ENCODE results near the gene ANK2.
"Not testable (repeated sequence)": the region's sequence is repeated elsewhere in the genome, so short reads cannot be mapped to it uniquely, and the experiment has no call there.

Gene ANK2

DNA sequence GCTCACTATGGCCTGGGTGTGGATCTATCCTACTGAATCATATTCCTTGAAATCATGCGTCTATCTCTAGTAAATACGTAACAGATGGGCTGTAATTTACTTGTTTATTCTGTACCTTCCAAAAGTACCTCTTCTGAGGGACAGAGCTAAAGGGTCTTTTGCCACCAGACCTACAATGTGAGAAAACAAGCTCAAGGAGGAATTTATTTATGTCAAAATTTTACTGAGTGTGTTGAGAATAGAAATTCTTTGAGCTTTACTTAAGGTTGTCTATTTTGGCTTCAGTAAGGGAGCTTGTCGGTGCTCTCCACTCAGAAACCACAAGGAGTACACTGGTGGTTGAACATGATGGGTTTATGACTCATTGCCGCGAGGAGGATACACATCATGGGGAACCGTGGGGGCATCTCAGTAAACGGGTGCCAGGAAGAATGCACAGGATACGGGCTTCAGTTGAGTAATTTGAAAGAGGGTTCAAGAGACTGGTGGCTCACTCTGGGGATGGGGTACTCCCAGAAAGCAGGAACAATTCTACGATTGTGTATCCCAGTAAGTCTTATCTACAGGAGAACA lies 3.0 kb downstream of the ANK2 start:
- no peak for DNase-seq

DNA sequence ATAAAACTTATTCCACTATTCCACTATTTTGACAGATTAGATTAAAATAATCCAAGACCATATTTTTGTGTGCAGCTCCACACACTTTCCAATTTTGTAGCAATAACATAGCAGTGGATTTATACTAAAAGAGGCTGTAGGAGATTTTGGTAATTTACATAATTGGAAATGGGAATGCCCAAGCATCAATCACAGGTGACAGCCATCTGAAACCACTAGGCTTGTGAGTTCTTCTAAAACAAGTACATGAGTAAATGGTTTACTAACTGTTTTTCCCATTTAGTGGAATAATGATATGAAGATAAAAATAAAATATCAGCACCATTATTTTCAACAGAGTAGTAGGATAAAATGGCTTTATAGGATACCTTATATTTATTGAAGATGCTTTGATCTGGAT lies 4.4 kb downstream of the ANK2 start:
- DNase-seq: no peak

DNA sequence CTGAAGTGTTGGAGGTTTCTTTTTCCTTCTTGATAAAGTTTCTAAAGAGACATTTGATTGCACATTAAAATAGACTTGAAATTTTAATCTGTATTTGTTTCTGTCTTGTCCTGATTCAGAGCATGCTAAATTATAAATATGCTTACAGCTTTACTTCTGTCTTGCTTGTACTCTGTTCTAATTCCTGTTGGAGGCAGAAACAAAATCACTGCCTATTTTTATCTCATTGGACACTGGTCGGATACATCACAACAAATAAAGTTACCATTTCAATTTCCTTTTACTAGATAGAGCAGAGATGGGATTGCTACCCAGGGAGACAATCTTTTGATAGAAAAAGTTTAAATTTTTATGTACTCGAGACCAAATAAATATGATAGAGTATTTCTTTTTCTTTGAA lies 6.9 kb downstream of the ANK2 start:
- no peak for DNase-seq

DNA sequence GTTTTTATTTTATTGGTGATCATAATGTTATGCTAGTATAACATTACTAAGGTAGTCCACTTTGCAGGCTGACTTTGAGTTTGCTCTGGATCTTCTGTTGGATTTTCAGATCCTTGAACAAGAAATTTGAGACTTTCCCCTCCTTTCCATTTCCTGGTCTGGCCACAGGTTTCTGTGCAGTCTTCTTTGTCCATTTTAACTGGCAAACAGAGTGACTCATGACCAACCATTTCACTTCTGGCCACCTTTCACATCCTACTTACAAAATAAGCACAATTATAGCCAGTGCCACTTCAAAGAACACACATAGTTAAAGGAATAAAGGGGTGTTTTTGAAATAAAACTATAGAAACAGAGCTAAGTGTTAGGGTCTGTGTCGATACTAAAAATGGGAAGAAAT lies 8.4 kb downstream of the ANK2 start:
- no peak for DNase-seq

DNA sequence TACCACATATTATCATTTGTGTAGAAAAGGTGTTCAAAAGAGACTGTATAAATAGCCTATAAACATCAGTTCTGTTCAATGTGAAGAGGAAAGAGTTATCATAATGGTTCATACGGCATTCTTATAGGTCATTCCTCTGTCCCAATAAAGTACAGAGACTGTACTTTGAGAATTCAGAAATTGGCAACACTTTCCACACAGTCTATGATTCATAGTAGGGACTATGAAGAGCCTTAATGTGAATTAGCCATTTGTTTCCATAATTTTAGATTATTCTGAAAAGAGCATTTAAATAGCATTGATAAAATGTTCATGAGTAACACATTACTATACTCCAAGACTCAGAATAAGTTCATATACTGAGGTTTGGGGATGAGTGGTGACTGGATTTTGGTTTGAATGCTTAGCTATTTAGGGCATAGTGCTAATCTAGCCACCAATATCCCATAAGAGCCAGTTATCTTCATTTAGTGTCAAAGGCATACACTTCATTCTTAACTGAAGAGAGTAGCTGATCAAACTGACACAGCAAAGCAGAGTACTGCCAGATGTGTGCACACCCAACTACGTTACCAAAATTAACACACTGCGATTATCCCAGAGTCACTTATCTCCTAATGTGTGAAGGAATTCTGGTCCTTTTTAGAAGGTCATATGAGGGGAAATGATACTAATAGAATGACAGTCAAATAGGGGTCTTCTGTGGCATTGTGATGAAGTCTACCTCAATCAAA lies 10.2 kb downstream of the ANK2 start:
- no peak for DNase-seq

DNA sequence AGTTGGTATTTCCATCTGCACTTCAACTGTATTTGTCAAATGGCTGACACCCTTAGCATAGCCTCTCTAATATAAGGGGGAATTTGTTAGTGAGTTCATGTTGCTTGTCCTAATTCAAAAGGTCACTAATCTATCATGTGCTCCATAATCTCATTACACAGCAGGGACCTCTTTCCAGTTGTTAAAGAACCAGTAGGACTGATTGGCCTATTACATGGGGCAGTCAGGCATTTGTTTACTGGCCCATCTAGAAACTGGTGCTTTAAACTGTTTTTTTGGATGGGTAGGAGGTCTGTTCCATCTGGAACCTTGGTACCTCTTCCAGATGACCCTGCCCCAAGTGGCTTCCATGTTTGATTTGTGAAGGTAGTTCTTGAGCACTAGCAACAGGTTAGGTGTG lies 11.4 kb downstream of the ANK2 start:
- DNase-seq: no peak

DNA sequence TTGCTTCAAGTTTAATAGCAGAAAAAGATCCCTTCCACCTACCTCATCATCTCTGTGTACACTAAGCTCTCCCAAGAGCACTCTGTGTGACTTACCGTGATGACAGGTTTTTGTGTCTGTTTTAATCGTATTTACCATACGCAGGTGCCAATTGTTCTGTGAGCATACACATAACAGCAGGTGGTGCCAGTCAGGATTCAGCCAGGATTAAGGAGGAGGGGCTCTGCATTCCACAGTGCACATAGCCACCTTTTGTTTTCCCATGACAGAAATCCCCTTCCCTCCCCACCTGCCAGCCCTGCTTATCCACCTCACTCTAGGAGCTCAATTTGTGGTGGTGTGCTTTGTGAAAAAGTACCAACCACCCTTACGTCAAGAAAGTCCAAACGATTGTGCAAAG lies 14.8 kb downstream of the ANK2 start:
- no peak for DNase-seq

DNA sequence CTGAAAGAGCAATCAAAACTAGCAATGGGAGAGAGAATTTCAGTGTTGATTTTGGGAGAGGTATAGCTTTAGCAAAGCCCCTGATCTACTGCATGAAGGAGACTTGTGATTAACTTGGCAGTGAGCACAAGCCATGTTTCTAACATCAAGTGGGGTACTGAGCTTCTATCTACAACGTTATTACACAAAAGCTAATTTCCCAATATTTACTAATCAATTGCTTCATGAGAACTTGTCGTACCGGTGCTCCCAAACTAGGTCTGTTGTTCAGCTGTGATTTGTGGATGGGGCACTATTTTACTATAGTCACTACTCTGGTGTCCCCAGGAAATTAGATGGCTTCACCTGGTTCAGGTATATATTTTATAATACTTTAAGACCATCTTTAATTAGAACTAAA lies 16.2 kb downstream of the ANK2 start:
- no peak for DNase-seq

DNA sequence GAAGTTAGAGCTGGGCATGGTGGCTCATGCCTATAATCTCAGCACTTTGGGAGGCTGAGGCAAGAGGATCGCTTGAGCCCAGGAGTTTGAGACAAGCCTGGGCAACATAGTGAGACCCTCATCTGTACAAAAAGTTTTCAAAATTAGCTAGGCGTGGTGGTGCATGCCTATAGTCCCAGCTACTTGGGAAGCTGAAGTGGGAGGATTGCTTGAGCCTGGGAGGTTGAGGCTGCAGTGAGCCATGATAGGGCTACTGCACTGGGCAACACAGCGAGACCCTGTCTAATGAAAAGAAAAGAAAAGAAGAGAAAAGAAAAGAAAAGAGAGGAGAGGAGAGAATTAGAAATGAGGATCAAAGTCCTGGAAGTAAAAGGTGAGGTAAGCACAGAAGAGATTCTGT lies 19.3 kb downstream of the ANK2 start:
- DNase-seq: not testable (repeated sequence)

DNA sequence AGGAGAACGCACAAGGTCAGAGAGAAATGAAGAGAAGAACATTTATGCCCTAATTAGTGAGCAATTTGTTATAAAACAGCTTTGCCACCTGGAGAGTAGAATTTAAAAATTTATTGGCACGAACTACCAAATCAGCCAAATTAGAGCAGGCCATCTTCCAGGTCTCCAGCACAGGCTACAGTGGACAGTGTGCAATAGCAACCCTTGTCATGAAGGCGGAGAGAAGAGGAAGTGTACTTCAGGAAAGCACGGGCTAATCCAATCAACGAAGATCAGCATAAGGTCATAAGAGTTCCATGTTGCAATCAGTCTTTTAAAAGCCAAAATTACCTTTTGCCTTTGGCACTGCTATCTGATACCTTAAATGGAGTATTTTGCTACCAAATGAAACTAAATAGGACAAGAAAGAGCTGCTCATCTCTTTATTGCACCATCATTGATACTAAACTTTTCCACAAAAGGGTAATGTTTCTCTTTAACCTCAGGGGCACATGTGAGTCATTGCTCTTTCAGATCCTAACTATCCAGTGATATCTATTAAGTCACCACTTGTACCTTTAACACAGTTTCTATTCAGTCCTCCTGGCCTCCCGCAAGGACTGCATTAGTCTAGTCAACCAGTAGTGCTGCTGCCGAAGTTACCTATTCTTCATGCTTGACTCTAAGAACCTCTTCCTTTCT lies 19.9 kb downstream of the ANK2 start:
- no peak for DNase-seq

DNA sequence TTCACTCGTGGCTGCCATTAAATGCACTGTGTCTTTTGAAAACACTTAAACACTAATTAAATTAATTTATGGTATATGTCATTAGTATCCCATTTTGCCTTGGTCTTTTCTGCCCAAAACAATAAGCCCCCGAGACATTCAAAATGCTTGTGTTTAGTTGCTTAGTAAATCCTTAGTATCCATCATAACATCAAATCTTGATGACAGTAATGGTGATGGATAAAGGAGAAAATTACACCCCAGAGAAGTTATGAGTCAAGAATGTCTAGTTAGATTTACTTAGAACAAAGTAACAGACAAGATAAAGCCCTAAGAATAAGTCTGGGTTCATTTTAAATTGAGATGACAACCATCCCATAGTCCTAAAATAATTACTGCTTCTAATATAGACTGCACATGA lies 21.3 kb downstream of the ANK2 start:
- no peak for DNase-seq

DNA sequence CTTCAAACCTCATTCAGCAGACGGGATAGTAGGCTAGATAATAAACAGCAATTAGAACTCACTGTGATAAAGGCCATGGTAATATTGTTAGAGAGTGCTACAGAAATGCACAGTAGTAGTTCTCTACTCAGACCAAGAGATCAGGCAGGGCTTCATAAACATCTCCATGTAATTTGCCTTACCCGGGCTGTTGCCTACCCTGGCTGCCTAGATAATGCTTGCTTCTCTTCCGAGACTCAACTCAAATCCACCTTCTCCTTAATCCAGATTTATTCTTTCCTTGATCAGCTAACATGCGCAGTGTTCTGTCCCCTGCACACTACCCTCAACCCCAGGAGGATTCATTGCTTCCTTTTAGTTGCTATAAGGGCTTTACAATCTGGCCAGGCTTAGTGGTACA lies 21.8 kb downstream of the ANK2 start:
- no peak for DNase-seq

DNA sequence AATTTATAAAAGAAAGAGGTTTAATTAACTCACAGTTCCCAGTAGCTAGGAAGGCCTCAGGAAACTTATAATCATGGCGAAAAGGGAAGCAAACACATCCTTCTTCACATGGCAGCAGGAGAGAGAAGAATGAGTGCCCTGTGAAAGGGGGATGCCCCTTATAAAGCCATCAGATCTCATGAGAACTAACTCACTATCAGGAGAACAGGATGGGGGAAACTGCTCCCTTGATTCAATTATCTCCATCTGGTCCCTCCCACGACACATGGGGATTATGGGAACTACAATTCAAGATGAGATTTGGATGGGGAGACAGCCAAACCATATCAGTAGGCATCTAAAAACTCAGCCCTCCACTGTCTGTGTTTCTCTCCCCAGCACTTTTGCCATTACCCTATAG lies 22.4 kb downstream of the ANK2 start:
- DNase-seq: no peak

DNA sequence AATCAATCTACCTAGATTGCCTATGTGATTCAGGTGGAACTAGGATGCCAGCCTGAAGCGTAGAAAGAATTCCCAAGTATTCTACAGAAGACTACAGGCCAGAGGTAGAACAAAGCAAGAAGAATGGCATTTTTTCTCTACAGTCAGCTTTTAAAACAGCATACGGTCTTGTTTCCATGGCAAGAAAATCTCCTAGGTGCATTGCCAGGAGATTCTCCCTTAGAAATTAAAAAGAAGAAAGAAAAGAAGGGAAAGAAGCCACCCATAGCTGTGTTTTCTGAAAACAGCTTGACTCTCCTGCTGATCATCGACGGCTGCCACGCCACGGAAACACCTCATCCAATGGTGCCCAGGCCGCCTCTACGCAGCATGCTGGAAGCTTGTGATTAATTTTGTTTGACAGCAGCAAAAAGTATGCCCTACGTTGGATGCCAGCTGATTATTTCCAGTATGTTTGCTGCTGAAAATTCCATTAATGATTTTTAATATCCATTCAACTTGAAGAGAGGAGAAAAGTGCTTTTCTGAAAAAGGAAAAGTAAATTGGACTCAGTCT lies 24.1 kb downstream of the ANK2 start:
- DNase-seq: no peak

DNA sequence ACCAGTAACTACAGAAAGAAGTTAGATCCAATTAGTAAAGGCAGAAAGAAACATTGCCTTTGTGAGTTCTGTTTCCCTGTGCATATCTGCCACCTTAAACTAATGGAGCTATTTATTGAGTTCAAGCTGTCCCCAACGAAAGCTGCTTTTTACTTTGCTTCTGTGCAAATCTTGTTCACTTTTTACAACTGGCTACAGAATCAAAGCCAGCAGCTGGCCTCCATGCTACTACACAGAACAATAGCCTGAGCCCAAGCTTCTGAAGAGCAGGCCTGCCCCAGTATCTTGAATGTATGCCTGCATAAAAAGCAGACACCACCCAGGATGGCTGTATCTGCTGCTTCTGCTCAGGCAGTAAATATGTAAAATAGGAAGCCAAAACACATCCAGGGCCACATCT lies 28.1 kb downstream of the ANK2 start:
- DNase-seq: no peak

DNA sequence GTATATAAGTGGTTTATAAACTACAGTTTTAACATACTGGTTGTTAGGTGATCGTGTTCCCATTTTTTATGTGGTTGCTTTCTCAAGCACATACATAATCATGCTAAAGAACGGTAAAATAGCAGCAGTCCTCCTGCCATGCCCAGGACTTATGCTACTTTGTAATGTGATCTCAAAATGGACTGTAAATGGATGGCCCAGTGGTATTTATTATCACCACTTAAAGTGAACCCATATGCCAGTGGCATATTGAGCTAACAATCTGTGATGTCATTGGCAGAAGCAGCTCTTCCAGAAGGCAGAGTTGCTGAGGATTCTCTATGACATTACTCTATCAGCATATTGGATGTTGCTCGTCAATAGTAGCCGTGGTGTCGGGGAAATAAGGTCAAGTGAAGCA lies 28.6 kb downstream of the ANK2 start:
- DNase-seq: no peak

DNA sequence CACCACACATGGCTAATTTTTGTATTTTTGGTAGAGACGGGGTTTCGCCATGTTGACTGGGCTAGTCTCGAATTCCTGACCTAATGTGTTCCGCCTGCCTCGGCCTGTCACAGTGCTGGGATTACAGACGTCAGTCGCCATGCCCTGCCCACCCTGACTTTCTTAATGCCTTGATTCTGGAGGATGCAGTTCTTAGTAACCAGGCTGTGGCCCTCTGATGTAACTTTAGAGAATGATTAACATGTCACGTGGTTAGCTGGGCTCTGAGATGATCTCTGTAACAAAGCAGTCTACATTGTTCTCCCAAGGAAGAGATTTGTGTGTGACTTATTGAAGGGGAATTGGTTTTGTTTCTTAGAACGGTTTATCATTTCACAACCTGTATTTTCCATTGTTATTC lies 30.6 kb downstream of the ANK2 start:
- DNase-seq: no peak

DNA sequence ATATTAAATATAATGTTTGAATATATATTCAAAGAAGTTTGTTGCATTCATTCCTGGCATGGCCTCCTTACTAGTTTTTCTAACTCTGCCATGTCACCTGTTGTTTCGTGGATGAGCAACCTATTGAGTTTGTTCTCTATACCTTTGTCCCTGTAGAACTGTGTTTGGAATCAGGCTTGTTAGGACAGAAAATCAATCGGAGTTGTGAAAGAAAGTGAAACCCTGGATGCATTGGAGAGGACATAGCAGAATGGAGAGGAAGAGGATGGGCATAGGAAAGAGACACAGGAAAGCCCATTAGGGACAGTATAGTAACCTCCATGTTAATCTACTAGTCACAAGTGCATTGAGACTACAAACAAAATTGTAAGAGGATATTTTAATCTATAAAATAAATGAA lies 31.2 kb downstream of the ANK2 start:
- DNase-seq: no peak

DNA sequence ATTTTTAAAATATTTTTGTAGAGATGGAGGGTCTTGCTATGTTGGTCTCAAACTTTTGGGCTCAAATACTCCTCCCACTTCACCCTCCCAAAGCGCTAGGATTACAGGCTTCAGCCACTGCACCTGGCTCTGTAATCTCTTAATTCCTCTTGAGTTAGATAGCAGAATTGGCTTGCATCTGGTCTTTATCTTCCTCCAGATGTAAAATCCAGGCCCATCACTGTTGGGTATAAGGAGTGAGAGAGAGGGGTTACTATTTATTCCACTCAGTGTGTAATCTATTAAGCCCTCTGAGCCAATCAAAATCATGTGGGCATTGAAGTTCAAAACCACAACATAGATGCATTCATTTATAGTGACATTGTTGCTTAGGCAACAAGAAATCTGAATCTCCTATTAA lies 33.9 kb downstream of the ANK2 start:
- DNase-seq: no peak

DNA sequence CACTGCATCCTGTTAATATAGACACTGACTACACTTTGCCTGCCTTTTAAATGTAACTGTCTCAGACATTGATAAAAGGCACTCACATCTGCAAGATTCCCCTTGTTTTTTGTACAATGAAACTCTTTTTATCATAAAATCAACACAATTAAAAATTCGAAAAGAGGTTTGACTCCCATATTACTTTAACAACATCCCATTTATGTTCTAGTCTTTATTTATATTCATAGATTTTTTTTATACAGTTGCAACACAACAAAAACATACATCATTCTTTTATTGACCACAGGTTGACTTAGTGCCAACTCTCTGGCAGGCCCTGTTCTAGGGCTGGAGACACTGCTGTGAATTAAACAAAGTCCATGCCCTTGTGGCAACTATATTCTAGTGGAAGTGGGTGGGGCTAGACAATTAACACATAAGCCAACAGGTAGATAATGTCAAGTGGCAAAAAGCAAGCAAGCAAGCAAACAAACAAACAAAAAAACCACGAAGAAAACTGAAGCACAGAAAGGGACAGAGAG lies 36.8 kb downstream of the ANK2 start:
- DNase-seq: no peak

DNA sequence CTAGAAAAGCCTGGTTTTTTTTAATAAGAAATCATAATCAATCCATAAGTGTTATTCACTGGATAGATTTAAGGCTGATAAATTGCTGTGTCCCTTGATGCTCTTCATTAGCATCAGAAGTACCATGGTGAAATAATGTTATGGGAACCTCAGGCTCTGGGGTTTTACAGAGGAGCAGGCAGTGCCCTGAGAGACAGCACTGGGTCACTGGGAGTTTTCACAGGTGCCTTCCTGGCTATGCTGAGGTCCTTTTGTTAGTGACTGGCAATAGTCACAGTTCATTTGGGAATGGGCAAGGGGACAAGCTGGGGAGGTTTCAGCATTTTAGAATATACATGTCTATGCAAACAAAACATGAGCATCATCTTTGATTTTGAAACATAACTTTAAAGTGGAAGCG lies 38.6 kb downstream of the ANK2 start:
- DNase-seq: no peak

DNA sequence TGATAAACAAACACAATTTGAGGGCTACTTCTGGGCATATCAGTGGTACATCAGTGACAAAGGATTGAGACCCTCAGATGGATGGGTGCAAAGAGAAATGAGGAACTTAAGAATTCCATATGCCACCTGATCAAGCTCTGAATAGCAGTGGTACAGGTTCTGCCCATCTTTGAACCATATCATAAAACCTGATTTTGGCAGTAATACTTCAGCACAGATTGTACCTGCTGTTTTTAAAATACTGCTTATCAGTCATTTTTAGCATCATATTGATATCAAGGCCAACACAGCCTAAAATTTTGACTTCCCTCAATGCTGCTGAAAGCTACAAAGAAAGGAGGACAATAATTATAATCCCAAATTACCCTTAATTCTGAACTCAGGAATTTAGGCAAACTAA lies 41.5 kb downstream of the ANK2 start:
- no peak for DNase-seq

DNA sequence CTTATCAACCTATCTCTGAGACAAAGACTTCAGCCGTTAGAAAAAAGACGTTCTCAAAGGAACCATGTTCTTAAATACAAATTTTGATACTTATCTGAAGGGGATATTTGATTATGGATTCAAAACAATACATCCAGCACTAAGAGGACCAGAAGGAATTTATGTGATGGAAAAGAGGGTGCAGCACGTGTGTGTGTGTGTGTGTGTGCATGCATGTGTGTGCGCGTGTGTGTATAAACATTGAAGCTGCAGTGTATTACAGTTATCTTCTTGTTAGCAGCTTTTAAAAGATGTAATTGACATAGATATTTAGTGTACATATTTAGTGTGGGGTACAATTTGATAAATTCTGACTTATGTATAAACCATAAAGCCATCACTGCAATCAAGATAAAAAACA lies 44.9 kb downstream of the ANK2 start:
- no peak for DNase-seq

DNA sequence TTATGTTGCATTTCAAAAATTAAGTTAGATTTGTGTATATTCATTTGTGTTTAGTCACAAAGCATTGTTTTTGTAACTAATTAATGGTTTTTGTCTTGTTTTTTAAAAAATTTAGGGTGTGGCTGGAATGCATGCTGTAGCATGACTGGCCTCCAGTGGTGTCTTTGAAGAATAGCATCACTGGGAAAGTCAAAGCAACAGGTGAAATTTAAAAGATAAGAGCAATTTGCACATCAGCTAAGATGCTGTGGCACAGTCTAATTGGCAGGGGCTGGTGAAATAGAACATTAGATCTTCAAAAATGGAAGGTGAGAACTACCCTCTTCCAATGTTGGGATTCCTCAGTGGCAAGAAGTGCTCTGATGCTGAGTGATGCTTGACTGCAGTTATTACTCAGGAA lies 45.3 kb downstream of the ANK2 start:
- no peak for DNase-seq

Data from GOT3 (cell line).